Loucy (cell line): ENCODE results near the gene TTC13.

Source experiments
- EZH2phosphoT487 ChIP-seq: fragments of 200-600 bp; IDR thresholded peaks from 2 replicates; pipeline ENCODE4 v1.6.1; 2018; ENCODE audit warnings: antibody characterized with exemption, mild to moderate bottlenecking, moderate library complexity, borderline replicate concordance
- TF ChIP-seq, protein P1 (sequence below): fragments of 200-600 bp; sonication (generic); conservative IDR thresholded peaks from 2 replicates; pipeline ENCODE4 v1.5.1; 2014; ENCODE audit warnings: mild to moderate bottlenecking, antibody characterized with exemption, low read length

DNA sequence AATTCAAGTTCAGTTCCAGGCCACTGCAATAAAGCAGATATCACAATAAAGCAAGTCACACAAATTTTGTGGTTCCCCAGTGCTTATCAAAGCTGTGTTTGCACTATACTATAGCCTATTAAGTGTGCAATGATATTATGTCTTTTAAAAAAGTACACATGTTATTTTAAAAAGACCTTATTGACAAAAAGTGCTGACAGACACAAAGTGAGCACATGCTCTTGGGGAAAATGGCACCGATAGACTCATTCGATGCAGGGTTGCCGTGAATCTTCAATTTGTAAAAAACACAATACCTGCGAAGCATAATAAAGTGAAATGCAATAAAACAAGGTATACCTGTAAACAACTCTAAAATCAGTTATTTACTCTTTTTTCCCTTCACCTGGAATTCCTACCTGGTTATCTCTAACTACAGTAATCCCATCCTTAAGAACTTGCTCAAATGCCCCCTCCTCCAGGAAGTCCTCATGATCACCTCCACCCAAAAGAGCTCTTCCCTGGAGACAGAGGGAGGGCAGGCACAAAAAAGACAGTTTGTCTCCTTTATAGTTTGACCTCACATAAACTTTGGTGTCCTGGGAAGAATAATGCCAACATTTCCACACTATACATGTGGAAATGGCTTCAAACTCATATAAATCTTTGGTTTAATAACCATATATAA is 100.6 kb downstream of the TTC13 start:
- TF ChIP-seq, protein P1, sequence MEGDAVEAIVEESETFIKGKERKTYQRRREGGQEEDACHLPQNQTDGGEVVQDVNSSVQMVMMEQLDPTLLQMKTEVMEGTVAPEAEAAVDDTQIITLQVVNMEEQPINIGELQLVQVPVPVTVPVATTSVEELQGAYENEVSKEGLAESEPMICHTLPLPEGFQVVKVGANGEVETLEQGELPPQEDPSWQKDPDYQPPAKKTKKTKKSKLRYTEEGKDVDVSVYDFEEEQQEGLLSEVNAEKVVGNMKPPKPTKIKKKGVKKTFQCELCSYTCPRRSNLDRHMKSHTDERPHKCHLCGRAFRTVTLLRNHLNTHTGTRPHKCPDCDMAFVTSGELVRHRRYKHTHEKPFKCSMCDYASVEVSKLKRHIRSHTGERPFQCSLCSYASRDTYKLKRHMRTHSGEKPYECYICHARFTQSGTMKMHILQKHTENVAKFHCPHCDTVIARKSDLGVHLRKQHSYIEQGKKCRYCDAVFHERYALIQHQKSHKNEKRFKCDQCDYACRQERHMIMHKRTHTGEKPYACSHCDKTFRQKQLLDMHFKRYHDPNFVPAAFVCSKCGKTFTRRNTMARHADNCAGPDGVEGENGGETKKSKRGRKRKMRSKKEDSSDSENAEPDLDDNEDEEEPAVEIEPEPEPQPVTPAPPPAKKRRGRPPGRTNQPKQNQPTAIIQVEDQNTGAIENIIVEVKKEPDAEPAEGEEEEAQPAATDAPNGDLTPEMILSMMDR = no peak
- TF ChIP-seq EZH2phosphoT487 = no peak
